Urothelium cell line (cell line): Measurements from ENCODE around the gene CDIPT.
"Not testable (repeated sequence)": the region's sequence is repeated elsewhere in the genome, so short reads cannot be mapped to it uniquely, and the experiment has no call there.

Source experiments
- DNase-seq: peaks from one replicate; pipeline ENCODE4 v3.0.0; 2011; ENCODE audit warnings: low spot score, mixed read lengths
- FAIRE-seq: peaks from 2 replicates; lab custom pipeline; 2011; peaks lifted over from hg19 to GRCh38; lab: Jason Lieb, UNC

The CDIPT gene

GRCh38 chr16:29897333-29897732, 34.3 kb upstream of the CDIPT start:
- FAIRE-seq (no peak), DNase-seq (no peak)

GRCh38 chr16:29896841-29897240, 33.8 kb upstream of the CDIPT start:
- no peak for FAIRE-seq
- DNase-seq = no peak

DNA sequence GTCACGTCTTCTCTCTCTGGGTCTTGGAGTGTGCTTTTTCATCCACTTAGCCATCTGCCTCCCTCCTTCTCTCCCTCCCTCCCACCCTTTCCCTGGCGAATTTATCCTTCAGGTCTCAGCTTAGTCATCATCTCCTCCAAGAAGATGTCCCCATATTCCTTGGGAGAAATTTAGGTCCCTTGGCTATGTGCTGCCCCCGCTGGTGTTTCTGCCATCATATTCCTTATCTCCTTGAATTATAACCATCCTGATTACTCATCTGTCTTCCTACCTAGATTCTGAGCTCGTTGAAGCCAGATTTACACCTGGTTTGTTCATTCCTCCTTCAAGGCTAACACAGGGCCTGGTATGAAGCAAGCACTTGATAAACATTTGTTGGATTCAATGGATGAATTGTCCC, 31.3 kb upstream of the CDIPT start:
- FAIRE-seq = no peak
- no peak for DNase-seq

DNA sequence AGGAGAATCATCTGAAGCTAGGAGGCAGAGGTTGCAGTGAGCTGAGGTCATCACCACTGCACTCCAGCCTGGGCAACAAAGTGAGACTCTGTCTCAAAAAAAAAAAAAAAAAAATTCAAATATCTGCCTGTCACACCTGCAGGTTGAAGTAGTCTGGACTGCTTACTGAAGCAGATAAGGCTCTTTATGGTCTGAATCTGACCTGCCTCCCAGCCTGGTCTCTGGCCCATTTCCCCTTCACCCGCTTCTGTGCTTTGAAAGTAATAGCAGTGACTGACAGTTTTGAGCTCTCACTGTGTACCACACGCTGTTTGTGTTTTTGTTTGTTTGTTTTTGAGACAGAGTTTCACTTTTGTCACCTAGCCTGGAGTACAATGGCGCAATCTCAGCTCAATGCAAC, 30.5 kb upstream of the CDIPT start:
- DNase-seq (no peak), FAIRE-seq (no peak)

DNA sequence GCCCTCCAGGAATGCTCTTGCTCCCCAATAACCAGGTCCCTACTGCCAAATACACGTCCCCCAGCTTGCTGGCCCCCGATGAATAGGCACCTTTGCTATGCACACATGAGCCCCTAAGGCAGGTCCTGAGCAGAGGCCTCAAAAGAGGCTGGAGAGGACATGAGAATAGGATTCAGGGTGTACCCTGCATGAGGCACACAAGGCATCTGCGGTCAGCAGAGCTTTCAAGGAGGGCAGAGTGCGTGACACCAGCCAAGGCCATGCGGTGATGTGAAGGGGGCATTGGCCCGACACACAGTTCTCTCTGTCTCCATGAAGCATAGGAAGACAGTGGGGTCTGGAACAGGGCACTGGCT, 29.4 kb upstream of the CDIPT start:
- no peak for FAIRE-seq
- no peak for DNase-seq

- DNase-seq = no peak
- no peak for FAIRE-seq
Observed at GRCh38 chr16:29891525-29892457, 28.8 kb upstream of the CDIPT start.

DNA sequence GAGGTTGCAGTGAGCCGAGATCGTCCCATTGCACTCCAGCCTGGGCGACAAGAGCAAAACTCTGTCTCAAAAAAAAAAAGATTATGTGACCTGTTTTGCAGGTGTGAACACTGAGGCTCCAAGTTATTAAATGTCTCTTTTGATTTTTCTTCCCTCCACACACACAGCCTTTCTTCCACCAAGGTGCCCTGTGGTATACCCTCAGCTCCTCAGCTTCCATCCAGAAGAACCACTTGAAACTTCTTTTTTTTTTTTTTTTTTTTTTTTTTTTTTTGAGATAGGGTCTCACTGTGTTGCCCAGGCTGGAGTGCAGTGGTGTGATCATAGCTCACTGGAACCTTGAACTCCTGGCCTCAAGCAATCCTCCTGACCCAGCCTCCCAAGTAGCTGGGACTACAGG, 26.3 kb upstream of the CDIPT start:
- DNase-seq, FAIRE-seq: not testable (repeated sequence)

GRCh38 chr16:29883987-29884386, 21.0 kb upstream of the CDIPT start:
- DNase-seq (no peak), FAIRE-seq (no peak)

DNA sequence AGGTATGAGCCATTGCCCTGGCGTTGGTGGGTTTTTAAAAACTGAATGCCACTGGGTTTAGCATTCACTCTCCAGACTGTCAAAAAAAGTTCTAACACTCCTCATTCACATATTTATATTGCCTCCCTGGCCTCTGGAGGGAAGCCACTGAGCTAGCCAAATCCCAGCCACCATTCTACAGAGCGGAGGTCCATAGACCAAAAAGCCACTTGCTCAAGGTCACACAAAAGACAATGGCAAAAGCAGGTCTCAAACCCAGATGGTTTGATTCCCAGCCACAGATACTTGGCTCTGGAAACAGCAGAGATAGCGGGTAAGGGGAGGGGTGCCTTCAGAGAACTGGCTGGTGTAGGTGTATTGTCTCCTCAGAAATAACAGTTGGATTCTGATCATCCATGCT, 18.0 kb upstream of the CDIPT start:
- no peak for FAIRE-seq
- no peak for DNase-seq

GRCh38 chr16:29878172-29878571, 15.1 kb upstream of the CDIPT start:
- FAIRE-seq (no peak), DNase-seq (no peak)

- FAIRE-seq = no peak
- DNase-seq = no peak
Observed at GRCh38 chr16:29877266-29877961, 14.4 kb upstream of the CDIPT start.

GRCh38 chr16:29876594-29877249, 13.7 kb upstream of the CDIPT start:
- FAIRE-seq (no peak), DNase-seq (no peak)

DNA sequence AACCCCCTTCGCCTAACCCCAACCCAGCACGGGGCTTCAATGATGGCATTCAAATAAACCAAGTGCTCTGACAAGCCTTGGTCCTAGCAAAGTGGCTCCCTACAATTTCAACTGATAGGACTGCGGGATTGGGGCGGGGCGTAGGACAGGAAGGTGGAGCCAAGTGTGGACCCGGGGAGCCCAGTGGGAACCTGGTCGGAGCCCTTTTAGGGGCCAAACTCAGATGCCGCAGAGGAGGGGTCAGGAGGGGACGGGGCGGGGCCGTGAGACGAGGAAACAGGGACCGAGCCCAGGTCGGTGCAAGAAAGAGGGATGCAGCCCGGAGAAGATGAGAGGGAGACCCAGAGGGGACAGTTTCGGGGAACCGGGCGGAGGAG, 13.2 kb upstream of the CDIPT start:
- FAIRE-seq (no peak), DNase-seq (no peak)

DNA sequence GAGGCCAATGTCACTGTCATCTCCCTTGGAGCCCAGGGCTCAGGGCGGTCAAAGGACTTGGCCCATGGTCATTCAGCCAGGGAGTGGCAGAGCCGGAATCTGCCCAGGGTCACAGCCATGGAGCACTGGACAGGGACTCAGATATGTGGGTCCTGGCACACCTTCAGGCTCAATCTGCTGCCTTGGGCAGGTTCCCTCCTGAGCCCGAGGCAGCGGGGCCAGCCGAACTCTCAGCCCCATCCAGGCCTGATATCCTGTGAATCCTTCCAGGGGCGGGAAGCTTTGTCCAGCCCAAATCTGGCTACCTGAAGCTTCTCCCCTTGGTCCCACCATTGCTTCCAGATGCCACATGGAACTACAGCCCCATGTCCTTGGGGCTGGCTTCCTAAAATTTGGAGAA, 12.2 kb upstream of the CDIPT start:
- DNase-seq (no peak), FAIRE-seq (no peak)

- no peak for FAIRE-seq
- no peak for DNase-seq
Observed at GRCh38 chr16:29873319-29873718, 10.3 kb upstream of the CDIPT start.

DNA sequence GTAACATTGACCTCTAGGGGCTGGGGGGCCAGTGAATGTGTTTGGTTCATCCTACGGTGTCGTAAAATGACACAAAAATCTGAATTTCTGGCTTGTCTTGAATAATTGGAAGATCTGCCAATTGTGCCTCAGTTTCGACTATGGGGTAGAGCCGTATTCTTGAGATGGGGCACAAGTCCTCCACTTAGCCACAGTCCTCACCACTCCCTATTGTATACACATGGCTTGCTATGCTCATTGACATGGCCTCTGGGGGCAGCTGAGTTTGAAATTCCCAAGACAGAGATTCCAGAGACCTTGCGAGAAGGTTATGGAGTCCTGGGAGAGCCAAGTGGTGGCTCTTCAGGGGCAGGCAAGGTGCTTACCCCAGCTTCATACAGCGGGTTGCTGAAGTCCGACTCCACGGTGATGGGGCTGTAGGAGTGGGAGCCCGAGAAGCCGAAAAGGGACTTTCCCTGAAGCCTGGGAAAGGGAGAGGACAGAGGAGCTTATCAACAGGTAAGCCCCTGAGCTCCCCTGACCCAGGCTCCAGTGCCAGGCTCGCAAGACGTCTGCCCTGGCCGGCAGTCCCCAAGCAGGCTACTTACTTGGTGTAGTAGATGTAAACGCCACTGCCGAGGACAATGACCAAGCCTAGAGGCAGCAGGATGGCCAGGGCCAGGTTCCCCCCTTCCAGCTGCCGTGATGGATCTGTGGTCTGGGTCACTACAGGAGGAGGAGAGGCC, 9.0 kb upstream of the CDIPT start:
- FAIRE-seq (no peak), DNase-seq (no peak)

DNA sequence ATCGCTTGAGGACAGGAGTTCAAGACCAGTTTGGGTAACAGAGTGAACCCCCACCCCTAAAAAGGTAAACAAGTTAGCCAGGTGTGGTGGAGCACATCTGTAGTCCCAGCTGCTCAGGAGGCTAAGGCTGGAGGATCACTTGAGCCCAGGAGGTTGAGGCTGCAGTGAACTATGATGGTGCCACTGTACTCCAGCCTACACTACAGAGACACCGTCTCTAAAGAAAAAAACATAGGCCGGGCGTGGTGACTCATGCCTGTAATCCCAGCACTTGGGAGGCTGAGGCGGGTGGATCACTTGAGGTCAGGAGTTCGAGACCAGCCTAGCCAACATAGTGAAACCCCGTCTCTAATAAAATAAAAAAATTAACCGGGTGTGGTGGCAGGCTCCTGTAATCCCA, 6.0 kb upstream of the CDIPT start:
- FAIRE-seq = not testable (repeated sequence)

GRCh38 chr16:29868396-29869009, 5.5 kb upstream of the CDIPT start:
- FAIRE-seq = no peak
- DNase-seq = no peak

More for the DNA sequence above, 6.0 kb upstream of the CDIPT start:
- DNase-seq = not testable (repeated sequence)

GRCh38 chr16:29864205-29864604, 1.2 kb upstream of the CDIPT start:
- no peak for DNase-seq
- FAIRE-seq = no peak

DNA sequence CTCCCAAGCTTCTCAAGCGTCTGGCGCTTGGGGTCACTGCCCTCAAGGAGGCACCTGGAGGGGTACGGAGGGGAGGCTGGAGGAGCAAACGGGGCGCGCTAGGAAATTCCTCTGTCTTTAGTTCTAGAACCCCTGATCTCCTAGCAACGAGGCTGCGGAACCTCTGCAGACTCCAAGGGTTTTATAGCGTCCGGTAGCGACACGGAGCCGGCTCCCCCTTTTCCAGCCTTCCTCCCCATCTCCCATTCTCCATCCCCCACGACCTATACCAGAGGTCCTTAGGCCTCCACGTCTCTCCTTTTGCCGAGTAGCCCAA, 601 bp upstream of the CDIPT start:
- no peak for FAIRE-seq
- DNase-seq = no peak

- FAIRE-seq (no peak), DNase-seq (peak; percentile 12)
Observed at GRCh38 chr16:29862383-29862883, 593 bp downstream of the CDIPT start.
